Gastroesophageal sphincter (tissue), 3 donors: Measurements from ENCODE around the gene LRRC45.

ENCODE experiments used
- CTCF ChIP-seq, 4 experiments: fragments of 200-600 bp in 2 of 4; fragments of 450-650 bp in 2 of 4; sonication (generic) in 1 of 4; IDR thresholded peaks; one replicate each; pipeline ENCODE4 v1.5.1; 2017 to 2019; ENCODE audit warnings: antibody characterized with exemption in 4 of 4, mild to moderate bottlenecking in 2 of 4, moderate library complexity in 2 of 4
- POLR2A ChIP-seq, 2 donors: fragments of 450-650 bp; IDR thresholded peaks; one replicate each; pipeline ENCODE4 v1.6.1; 2017; ENCODE audit warnings: antibody characterized with exemption in 2 of 2, mild to moderate bottlenecking in 2 of 2, moderate library complexity in 1 of 2
- POLR2AphosphoS5 ChIP-seq: sonication (generic); formaldehyde crosslinking; IDR thresholded peaks from one replicate; pipeline ENCODE4 v1.6.1; 2017; ENCODE audit warnings: antibody characterized with exemption

- no peak for TF ChIP-seq CTCF (IDR thresholded peaks at IDR 0.05)
- no peak for TF ChIP-seq POLR2AphosphoS5
- no peak for TF ChIP-seq POLR2A (IDR thresholded peaks at IDR 0.05)
Observed at GRCh38 chr17:81996757-81997441, 26.2 kb upstream of the LRRC45 start.
